Measurements from ENCODE around the gene SLC9A9.

Gene SLC9A9

GRCh38 chr3:143333367-143333766, 514.9 kb downstream of the SLC9A9 start:
- no peak for DNase-seq
- no peak for TF ChIP-seq CTCF (IDR thresholded peaks at IDR 0.05; ENCODE audit: low read depth, low read length, missing control alignments)
- Histone ChIP-seq H3K27ac (no peak overlapping the region), H3K4me3 (ENCODE audit: low read depth, low read length) (no peak overlapping the region), H3K36me3 (replicated peaks) (no peaks in the 10 kb centered on the region), H3K27me3 (replicated peaks) (no peaks in the 10 kb centered on the region)
- in situ Hi-C loops (cut with HindIII; ENCODE audit: low pct_ligation_motif_present, low sequenced_read_pairs) = no loop called here

- no peak for DNase-seq
- no peak overlapping the region for H3K27ac ChIP-seq
- in situ Hi-C loops (cut with HindIII; ENCODE audit: low pct_ligation_motif_present, low sequenced_read_pairs) = no loop called here
- no peaks in the 10 kb centered on the region for H3K36me3 ChIP-seq (replicated peaks)
- TF ChIP-seq CTCF (IDR thresholded peaks at IDR 0.05; ENCODE audit: low read depth, low read length, missing control alignments) = no peak
- no peak overlapping the region for H3K4me3 ChIP-seq (ENCODE audit: low read depth, low read length)
- no peaks in the 10 kb centered on the region for H3K27me3 ChIP-seq (replicated peaks)
Measured at GRCh38 chr3:143332026-143332425, 516.2 kb downstream of the SLC9A9 start.

- Histone ChIP-seq H3K27me3 (replicated peaks) (no peaks in the 10 kb centered on the region), H3K27ac (no peak overlapping the region), H3K36me3 (replicated peaks) (no peaks in the 10 kb centered on the region), H3K4me3 (ENCODE audit: low read depth, low read length) (no peak overlapping the region)
- in situ Hi-C loops (cut with HindIII; ENCODE audit: low pct_ligation_motif_present, low sequenced_read_pairs) = no loop called here
- DNase-seq = peak; percentile 28
- no peak for TF ChIP-seq CTCF (IDR thresholded peaks at IDR 0.05; ENCODE audit: low read depth, low read length, missing control alignments)
Measured at GRCh38 chr3:143331350-143331749, 516.9 kb downstream of the SLC9A9 start.

- Histone ChIP-seq H3K27me3 (replicated peaks) (no peaks in the 10 kb centered on the region), H3K4me3 (ENCODE audit: low read depth, low read length) (no peak overlapping the region), H3K27ac (no peak overlapping the region), H3K36me3 (replicated peaks) (no peaks in the 10 kb centered on the region)
- in situ Hi-C loops (cut with HindIII; ENCODE audit: low pct_ligation_motif_present, low sequenced_read_pairs) = no loop called here
- no peak for DNase-seq
- no peak for TF ChIP-seq CTCF (IDR thresholded peaks at IDR 0.05; ENCODE audit: low read depth, low read length, missing control alignments)
Measured at GRCh38 chr3:143330296-143330868, 517.9 kb downstream of the SLC9A9 start.

GRCh38 chr3:143329567-143330211, 518.6 kb downstream of the SLC9A9 start:
- Histone ChIP-seq H3K27me3 (replicated peaks) (no peaks in the 10 kb centered on the region), H3K4me3 (ENCODE audit: low read depth, low read length) (no peak overlapping the region), H3K36me3 (replicated peaks) (no peaks in the 10 kb centered on the region), H3K27ac (no peak overlapping the region)
- no peak for DNase-seq
- TF ChIP-seq CTCF (IDR thresholded peaks at IDR 0.05; ENCODE audit: low read depth, low read length, missing control alignments) = no peak
- in situ Hi-C loops (cut with HindIII; ENCODE audit: low pct_ligation_motif_present, low sequenced_read_pairs) = no loop called here

- no peak overlapping the region for H3K4me3 ChIP-seq (ENCODE audit: low read depth, low read length)
Measured at GRCh38 chr3:143328451-143328850, 519.8 kb downstream of the SLC9A9 start.

More at GRCh38 chr3:143328451-143328850, 519.8 kb downstream of the SLC9A9 start:
- H3K27me3 ChIP-seq (replicated peaks) = no peaks in the 10 kb centered on the region
- in situ Hi-C loops (cut with HindIII; ENCODE audit: low pct_ligation_motif_present, low sequenced_read_pairs) = no loop called here
- no peaks in the 10 kb centered on the region for H3K36me3 ChIP-seq (replicated peaks)
- no peak overlapping the region for H3K27ac ChIP-seq
- DNase-seq = no peak
- peak; percentile 27 for TF ChIP-seq CTCF (IDR thresholded peaks at IDR 0.05; ENCODE audit: low read depth, low read length, missing control alignments)
